HEK293 (cell line): ENCODE data around the gene NUCKS1.

ENCODE experiments used
- BCL11A ChIP-seq: fragments of 450-650 bp; formaldehyde crosslinking; IDR thresholded peaks from 2 replicates; pipeline ENCODE4 v1.5.1; 2016; ENCODE audit warnings: low read depth, missing biosample characterization, missing genetic modification characterization
- BCL6B ChIP-seq: fragments of 450-650 bp; formaldehyde crosslinking; IDR thresholded peaks from 2 replicates; pipeline ENCODE4 v1.5.1; 2017; ENCODE audit warnings: missing biosample characterization, missing genetic modification characterization
- GLI2 ChIP-seq: fragments of 450-650 bp; formaldehyde crosslinking; IDR thresholded peaks from 2 replicates; pipeline ENCODE4; 2017; ENCODE audit warnings: missing biosample characterization, missing genetic modification characterization, low read depth, borderline replicate concordance
- KLF17 ChIP-seq: fragments of 450-650 bp; formaldehyde crosslinking; IDR thresholded peaks from 2 replicates; pipeline ENCODE4 v1.5.1; 2016; ENCODE audit warnings: missing biosample characterization, missing genetic modification characterization
- TRIM28 ChIP-seq: IDR thresholded peaks from 2 replicates; pipeline ENCODE4 v1.6.1; 2011; ENCODE audit warnings: low read length, control low read depth, borderline replicate concordance
- YY1 ChIP-seq: fragments of 450-650 bp; formaldehyde crosslinking; IDR thresholded peaks from 2 replicates; pipeline ENCODE4 v1.5.1; 2018; ENCODE audit warnings: missing biosample characterization, missing genetic modification characterization
- ZEB2 ChIP-seq: fragments of 450-650 bp; formaldehyde crosslinking; IDR thresholded peaks from 2 replicates; pipeline ENCODE4 v1.5.1; 2016; ENCODE audit warnings: missing biosample characterization, missing genetic modification characterization
- ZFHX2 ChIP-seq: fragments of 450-650 bp; formaldehyde crosslinking; conservative IDR thresholded peaks from 2 replicates; pipeline ENCODE4 v1.5.1; 2016; ENCODE audit warnings: missing biosample characterization, missing genetic modification characterization
- ZFP69B ChIP-seq: fragments of 450-650 bp; formaldehyde crosslinking; IDR thresholded peaks from 2 replicates; pipeline ENCODE4 v1.5.1; 2016; ENCODE audit warnings: missing biosample characterization, missing genetic modification characterization
- ZNF10 ChIP-seq: fragments of 450-650 bp; formaldehyde crosslinking; IDR thresholded peaks from 2 replicates; pipeline ENCODE4 v1.5.1; 2017; ENCODE audit warnings: missing biosample characterization, missing genetic modification characterization
- ZNF132 ChIP-seq: fragments of 450-650 bp; formaldehyde crosslinking; IDR thresholded peaks from 2 replicates; pipeline ENCODE4 v1.5.1; 2017; ENCODE audit warnings: missing biosample characterization, missing genetic modification characterization, borderline replicate concordance
- ZNF133 ChIP-seq: fragments of 450-650 bp; formaldehyde crosslinking; IDR thresholded peaks from 2 replicates; pipeline ENCODE4 v1.5.1; 2016; ENCODE audit warnings: missing biosample characterization, missing genetic modification characterization
- ZNF202 ChIP-seq: fragments of 450-650 bp; formaldehyde crosslinking; IDR thresholded peaks from 2 replicates; pipeline ENCODE4 v1.5.1; 2016; ENCODE audit warnings: missing biosample characterization, missing genetic modification characterization, borderline replicate concordance
- ZNF221 ChIP-seq: fragments of 450-650 bp; formaldehyde crosslinking; IDR thresholded peaks from 2 replicates; pipeline ENCODE4 v1.5.1; 2017; ENCODE audit warnings: missing biosample characterization, missing genetic modification characterization, borderline replicate concordance
- ZNF239 ChIP-seq: fragments of 450-650 bp; formaldehyde crosslinking; IDR thresholded peaks from 2 replicates; pipeline ENCODE4 v1.5.1; 2016; ENCODE audit warnings: missing biosample characterization, missing genetic modification characterization
- ZNF530 ChIP-seq: fragments of 450-650 bp; formaldehyde crosslinking; IDR thresholded peaks from 2 replicates; pipeline ENCODE4 v1.5.1; 2016; ENCODE audit warnings: low read depth, missing biosample characterization, missing genetic modification characterization
- ZNF548 ChIP-seq: fragments of 450-650 bp; formaldehyde crosslinking; IDR thresholded peaks from 2 replicates; pipeline ENCODE4 v1.5.1; 2016; ENCODE audit warnings: missing biosample characterization, missing genetic modification characterization
- ZNF571 ChIP-seq: fragments of 450-650 bp; formaldehyde crosslinking; IDR thresholded peaks from 2 replicates; pipeline ENCODE4 v1.5.0; 2017; ENCODE audit warnings: missing biosample characterization, missing genetic modification characterization
- ZNF654 ChIP-seq: fragments of 450-650 bp; formaldehyde crosslinking; IDR thresholded peaks from 2 replicates; pipeline ENCODE4 v1.5.1; 2016; ENCODE audit warnings: low read depth, missing biosample characterization, missing genetic modification characterization
- ZNF677 ChIP-seq: fragments of 450-650 bp; IDR thresholded peaks from 2 replicates; pipeline ENCODE4 v1.5.0; 2018; ENCODE audit warnings: missing biosample characterization, mild to moderate bottlenecking, missing genetic modification characterization, moderate library complexity
- ZNF707 ChIP-seq: fragments of 450-650 bp; formaldehyde crosslinking; IDR thresholded peaks from 2 replicates; pipeline ENCODE4 v1.5.1; 2016; ENCODE audit warnings: missing biosample characterization, missing genetic modification characterization
- ZNF791 ChIP-seq: fragments of 450-650 bp; formaldehyde crosslinking; IDR thresholded peaks from 2 replicates; pipeline ENCODE4 v1.5.1; 2016; ENCODE audit warnings: missing biosample characterization, missing genetic modification characterization
- ZNF792 ChIP-seq: fragments of 450-650 bp; formaldehyde crosslinking; IDR thresholded peaks from 2 replicates; pipeline ENCODE4 v1.5.1; 2016; ENCODE audit warnings: missing biosample characterization, missing genetic modification characterization
- ZNF843 ChIP-seq: fragments of 450-650 bp; formaldehyde crosslinking; IDR thresholded peaks from 2 replicates; pipeline ENCODE4 v1.5.1; 2016; ENCODE audit warnings: missing biosample characterization, missing genetic modification characterization
- ZSCAN30 ChIP-seq: fragments of 450-650 bp; IDR thresholded peaks from 2 replicates; pipeline ENCODE4 v1.5.1; 2018; ENCODE audit warnings: missing biosample characterization, mild to moderate bottlenecking, missing genetic modification characterization, moderate library complexity
- TF ChIP-seq, protein P1 (sequence below): fragments of 450-650 bp; formaldehyde crosslinking; IDR thresholded peaks from 2 replicates; pipeline ENCODE4 v1.5.1; 2017; ENCODE audit warnings: missing biosample characterization, missing genetic modification characterization
- TF ChIP-seq, protein P2 (sequence below): fragments of 450-650 bp; formaldehyde crosslinking; IDR thresholded peaks from 2 replicates; pipeline ENCODE4 v1.5.1; 2016; ENCODE audit warnings: missing biosample characterization, missing genetic modification characterization
- TF ChIP-seq, protein P3 (sequence below): fragments of 450-650 bp; formaldehyde crosslinking; IDR thresholded peaks from 2 replicates; pipeline ENCODE4 v1.5.1; 2016; ENCODE audit warnings: missing biosample characterization, missing genetic modification characterization
- TF ChIP-seq, protein P4 (sequence below): fragments of 450-650 bp; IDR thresholded peaks from 2 replicates; pipeline ENCODE4 v1.5.1; 2018; ENCODE audit warnings: missing biosample characterization, mild to moderate bottlenecking, missing genetic modification characterization
- TF ChIP-seq, protein P5 (sequence below): fragments of 450-650 bp; formaldehyde crosslinking; IDR thresholded peaks from 2 replicates; pipeline ENCODE4 v1.5.1; 2016; ENCODE audit warnings: missing biosample characterization, missing genetic modification characterization

The NUCKS1 gene

DNA sequence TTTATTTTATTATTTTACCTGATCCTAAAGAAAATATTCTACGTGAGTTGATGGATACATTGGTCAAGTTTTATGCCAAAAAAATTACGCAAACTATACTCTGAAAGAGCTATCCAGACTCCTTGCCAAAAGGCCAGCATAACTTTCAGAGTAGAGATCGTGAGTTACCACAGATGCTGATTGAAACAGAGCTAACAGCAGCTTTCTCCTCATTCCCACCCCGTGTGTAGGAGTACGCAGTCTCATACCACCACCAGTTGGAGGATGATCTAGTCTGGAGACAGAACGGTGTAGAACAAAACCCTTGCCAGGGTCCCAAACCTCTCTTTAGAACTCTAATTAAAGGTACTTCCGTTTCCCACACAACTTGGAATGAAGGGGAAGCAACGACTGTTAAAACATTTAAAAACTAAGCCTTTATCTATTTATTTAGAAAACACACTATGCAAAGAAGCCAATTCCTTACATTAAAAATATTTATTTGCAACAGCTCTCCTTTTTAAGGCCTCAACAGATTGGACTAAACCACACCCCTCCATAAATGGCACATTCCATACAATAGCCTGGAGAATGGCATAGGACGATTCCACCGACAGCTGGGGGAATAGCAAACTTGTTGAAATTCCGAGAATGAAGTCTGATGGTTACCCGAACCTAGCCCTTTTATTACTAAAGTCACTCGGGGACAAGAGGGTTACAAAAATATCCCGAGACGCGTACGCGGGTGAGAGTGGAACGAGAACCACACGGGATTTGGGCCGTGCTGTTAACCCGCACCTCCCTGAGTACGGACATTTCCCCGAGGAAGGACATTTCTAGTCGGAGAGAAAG is 1.4 kb downstream of the NUCKS1 start (continued):
- TF ChIP-seq ZNF654 (tag by site-specific recombination) = 0 out of 2 replicates have a peak, but pooled peaks have one; percentile 3
- no peak; the same call in 1 of the 2 replicates for TF ChIP-seq ZSCAN30 (tag by site-specific recombination)
- no peak for TF ChIP-seq ZNF530 (tag by site-specific recombination)
- no peak for TF ChIP-seq ZFP69B
- no peak for TF ChIP-seq ZNF221 (tag by site-specific recombination)
- no peak for TF ChIP-seq ZNF791 (tag by site-specific recombination)
- TF ChIP-seq, protein P1, sequence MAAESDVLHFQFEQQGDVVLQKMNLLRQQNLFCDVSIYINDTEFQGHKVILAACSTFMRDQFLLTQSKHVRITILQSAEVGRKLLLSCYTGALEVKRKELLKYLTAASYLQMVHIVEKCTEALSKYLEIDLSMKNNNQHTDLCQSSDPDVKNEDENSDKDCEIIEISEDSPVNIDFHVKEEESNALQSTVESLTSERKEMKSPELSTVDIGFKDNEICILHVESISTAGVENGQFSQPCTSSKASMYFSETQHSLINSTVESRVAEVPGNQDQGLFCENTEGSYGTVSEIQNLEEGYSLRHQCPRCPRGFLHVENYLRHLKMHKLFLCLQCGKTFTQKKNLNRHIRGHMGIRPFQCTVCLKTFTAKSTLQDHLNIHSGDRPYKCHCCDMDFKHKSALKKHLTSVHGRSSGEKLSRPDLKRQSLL (tag by site-specific recombination) = no peak
- TF ChIP-seq ZNF707 = no peak
- TF ChIP-seq, protein P2, sequence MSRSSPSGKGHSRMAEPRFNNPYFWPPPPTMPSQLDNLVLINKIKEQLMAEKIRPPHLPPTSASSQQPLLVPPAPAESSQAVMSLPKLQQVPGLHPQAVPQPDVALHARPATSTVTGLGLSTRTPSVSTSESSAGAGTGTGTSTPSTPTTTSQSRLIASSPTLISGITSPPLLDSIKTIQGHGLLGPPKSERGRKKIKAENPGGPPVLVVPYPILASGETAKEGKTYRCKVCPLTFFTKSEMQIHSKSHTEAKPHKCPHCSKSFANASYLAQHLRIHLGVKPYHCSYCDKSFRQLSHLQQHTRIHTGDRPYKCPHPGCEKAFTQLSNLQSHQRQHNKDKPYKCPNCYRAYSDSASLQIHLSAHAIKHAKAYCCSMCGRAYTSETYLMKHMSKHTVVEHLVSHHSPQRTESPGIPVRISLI (tag by site-specific recombination) = no peak
- no peak for TF ChIP-seq ZNF548 (tag by site-specific recombination)
- TF ChIP-seq, protein P3, sequence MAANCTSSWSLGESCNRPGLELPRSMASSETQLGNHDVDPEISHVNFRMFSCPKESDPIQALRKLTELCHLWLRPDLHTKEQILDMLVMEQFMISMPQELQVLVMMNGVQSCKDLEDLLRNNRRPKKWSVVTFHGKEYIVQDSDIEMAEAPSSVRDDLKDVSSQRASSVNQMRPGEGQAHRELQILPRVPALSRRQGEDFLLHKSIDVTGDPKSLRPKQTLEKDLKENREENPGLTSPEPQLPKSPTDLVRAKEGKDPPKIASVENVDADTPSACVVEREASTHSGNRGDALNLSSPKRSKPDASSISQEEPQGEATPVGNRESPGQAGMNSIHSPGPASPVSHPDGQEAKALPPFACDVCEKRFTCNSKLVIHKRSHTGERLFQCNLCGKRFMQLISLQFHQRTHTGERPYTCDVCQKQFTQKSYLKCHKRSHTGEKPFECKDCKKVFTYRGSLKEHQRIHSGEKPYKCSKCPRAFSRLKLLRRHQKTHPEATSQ (tag by site-specific recombination) = no peak
- TF ChIP-seq ZFHX2 (tag by site-specific recombination) = 0 out of 2 replicates have a peak, but pooled peaks have one; percentile 25
- no peak for TF ChIP-seq ZNF10 (tag by site-specific recombination)
- no peak for TF ChIP-seq ZNF239
- TF ChIP-seq KLF17 (tag by site-specific recombination) = no peak
- TF ChIP-seq ZNF133 (tag by site-specific recombination) = no peak
- no peak for TF ChIP-seq ZEB2 (tag by site-specific recombination)
- no peak for TF ChIP-seq ZNF132 (tag by site-specific recombination)
- no peak for TF ChIP-seq ZNF843 (tag by site-specific recombination)
- no peak for TF ChIP-seq GLI2 (tag by site-specific recombination)
- TF ChIP-seq YY1 (tag by site-specific recombination) = no peak
- no peak for TF ChIP-seq ZNF677 (tag by site-specific recombination)
- TF ChIP-seq BCL6B (tag by site-specific recombination) = no peak
- TF ChIP-seq BCL11A (tag by site-specific recombination) = no peak
- no peak for TF ChIP-seq ZNF792 (tag by site-specific recombination)
- TF ChIP-seq, protein P4, sequence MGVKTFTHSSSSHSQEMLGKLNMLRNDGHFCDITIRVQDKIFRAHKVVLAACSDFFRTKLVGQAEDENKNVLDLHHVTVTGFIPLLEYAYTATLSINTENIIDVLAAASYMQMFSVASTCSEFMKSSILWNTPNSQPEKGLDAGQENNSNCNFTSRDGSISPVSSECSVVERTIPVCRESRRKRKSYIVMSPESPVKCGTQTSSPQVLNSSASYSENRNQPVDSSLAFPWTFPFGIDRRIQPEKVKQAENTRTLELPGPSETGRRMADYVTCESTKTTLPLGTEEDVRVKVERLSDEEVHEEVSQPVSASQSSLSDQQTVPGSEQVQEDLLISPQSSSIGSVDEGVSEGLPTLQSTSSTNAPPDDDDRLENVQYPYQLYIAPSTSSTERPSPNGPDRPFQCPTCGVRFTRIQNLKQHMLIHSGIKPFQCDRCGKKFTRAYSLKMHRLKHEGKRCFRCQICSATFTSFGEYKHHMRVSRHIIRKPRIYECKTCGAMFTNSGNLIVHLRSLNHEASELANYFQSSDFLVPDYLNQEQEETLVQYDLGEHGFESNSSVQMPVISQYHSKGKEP = no peak
- no peak for TF ChIP-seq ZNF202 (tag by site-specific recombination)
- TF ChIP-seq ZNF571 (tag by site-specific recombination) = no peak
- 0 out of 2 replicates have a peak, but pooled peaks have one; percentile 26 for TF ChIP-seq TRIM28
- TF ChIP-seq, protein P5, sequence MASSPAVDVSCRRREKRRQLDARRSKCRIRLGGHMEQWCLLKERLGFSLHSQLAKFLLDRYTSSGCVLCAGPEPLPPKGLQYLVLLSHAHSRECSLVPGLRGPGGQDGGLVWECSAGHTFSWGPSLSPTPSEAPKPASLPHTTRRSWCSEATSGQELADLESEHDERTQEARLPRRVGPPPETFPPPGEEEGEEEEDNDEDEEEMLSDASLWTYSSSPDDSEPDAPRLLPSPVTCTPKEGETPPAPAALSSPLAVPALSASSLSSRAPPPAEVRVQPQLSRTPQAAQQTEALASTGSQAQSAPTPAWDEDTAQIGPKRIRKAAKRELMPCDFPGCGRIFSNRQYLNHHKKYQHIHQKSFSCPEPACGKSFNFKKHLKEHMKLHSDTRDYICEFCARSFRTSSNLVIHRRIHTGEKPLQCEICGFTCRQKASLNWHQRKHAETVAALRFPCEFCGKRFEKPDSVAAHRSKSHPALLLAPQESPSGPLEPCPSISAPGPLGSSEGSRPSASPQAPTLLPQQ (tag by site-specific recombination) = no peak
